Hippocampal formation (tissue), 2 donors: Measurements from ENCODE around the gene S100A10.

ENCODE experiments used
- DNase-seq, 2 donors: peaks; one replicate each; lab custom pipeline; 2025; lab: John Stamatoyannopoulos, UW

S100A10 gene, protein sequence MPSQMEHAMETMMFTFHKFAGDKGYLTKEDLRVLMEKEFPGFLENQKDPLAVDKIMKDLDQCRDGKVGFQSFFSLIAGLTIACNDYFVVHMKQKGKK

DNA sequence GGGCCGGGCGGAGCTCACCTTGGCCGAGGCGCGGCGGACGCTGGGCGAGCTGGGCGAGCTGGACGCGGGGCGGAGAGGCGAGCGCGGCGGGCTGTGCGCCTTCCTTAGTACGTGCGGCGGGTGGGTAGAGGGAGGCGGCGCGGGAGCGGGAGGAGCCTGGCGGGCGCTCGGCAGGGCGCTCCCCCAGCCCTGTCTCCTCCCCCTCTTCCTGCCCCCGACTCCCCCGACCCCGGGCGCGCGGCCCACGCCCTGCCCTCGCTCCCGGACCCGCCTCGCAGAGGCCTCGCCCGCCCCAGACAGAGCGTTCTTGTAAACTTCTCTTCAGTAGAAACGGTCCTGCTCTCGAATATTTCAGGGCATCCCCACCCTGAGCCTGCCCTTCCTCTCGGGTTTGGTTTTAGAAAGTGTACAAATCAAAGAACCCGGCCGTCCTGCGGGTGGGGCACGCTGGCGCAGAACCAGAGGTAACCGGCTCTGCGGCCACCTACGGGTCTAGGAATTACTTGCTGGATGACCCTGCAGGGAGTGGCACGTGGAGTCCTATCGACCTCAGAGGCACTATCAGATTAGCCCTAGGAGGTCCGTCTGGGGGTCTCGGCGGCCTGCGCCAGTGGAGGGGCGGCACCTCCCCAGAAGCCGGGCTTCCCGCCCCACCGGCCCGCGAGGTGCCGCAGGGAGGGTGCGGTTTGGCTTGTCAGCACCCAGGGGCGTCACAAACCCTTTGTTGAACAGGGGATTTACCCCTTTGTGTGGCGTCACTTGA is at the start of gene S100A10:
S100A10 (minus strand) TSS at position 126 of the 763 bp plus-strand sequence. CDS start 7,629 bp downstream, outside the sequence.
- DNase-seq = no peak

DNA sequence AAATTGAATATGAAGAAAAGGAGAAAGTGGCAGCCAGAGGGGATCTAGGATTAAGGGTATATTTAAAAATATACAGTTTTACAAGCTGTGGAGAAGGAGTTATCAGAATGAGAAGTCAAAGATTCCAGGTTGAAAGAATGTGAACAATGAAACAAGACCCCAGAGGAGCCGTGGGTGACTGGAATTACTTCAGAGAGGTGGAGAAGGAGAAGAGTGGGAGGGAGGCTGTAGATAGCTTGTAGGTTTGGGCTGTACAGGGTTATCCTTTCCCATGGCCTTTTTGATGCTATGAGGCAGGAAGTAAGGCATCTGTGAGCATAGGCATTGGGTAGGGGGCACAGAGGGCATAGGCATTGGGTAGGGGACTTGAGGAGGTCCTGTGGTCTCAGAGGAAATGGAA is 48.4 kb upstream of the S100A10 start:
- no peak for DNase-seq

DNA sequence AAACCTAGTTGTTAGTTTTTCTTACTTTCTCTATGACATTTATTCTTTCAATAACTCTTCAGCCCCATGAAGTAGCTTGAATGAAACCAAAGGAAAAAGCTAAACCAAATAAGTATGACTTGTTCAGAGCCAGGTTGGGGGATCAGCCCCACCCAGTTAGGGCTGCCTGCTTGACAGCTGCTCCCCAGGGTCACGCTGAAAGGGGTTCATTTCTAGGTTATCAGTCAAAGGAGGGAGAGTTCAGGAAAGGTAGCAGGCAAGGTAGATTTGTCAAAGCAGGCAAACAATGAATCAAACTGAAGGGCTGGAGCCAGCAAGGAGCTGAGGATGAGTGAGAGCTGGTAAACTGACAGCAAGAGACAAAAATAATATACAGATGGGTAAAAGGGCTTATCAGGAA is 46.2 kb upstream of the S100A10 start:
- DNase-seq = no peak

DNA sequence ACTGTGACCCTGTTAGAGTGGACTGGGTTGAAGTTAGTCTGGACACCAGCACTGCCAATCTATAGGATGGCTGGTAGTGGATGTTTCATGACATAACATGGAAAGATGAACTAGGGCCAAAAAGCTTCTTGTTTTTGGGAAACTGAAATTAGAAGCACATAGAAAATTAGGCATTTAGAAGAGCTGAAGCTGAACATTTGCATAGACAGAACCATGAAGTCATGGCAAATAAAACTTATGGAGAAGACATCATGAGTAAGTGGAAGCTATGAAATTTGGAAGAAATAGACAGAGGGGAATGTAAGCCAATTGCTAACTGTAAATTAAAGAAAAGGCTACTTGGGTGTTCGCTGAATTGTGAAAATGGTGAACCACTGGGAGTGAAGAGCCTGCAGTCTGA is 45.8 kb upstream of the S100A10 start:
- no peak for DNase-seq

DNA sequence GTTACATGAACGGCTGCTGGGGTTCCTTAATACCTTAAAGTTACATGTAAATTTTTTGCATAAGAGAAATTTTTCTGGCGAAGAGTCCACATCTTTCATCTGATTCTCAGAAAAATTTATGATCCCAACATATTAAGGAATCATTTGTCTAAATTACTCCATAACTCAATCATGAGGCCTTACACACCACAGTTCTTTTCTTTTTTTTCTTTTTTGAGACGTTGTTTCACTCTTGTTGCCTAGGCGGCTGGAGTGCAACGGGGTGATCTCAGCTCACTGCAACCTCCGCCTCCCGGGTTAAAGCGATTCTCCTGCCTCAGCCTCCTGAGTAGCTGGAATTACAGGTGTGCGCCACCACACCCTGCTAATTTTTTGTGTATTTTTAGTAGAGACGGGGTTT is 45.2 kb upstream of the S100A10 start:
- DNase-seq = no peak

DNA sequence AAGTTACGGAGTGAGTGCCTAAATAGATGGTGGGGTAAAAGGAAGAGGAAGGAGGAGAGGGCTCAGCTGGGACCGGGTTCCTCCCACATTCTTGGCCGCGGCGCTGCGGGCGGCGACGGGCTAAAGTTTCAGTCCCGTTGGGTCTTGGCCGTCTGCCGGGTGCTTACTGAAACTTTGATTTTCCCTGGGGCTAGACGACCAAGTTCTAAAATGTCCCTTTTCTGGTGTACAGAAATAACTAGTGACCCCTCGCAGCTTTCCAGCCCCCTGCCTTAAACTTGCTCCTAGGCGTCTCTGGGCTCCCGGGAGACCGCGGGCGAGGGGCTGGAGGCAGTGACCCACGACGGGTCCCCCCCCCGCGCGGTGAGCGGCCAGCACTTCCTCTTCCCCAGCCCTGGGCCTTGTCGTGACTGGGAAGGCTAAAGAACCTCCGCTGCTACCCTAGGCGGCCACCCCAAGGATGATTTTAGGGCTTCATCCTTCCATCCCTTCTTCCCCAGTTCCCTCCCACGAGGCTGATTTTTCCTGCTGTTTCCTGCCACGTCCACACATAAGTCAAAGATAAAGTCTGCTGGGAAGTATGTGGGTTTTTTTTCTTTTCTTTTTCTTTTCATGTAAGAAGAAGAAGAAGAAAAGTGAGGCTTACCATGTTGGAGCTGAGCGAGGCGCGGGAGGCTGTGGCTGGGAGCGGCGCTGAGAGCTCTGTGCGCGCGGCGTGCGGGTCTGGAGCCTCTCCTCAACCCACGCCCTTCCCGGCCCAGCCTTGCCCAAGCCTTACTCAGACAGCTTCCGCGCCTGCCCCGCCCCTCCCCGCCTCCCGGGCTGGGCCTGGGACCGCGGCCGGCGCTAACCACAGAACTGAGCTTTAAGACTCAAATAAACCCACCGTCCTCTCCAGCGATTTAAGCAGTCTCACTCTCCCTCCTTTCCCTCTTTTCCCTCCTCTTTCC is 42.9 kb upstream of the S100A10 start, which contains the start of gene S100A11:
S100A11 (minus strand) TSS at position 738 of the 950 bp plus-strand sequence; CDS start at position 649, 89 bp downstream.
- DNase-seq = peak in 1 of 2 donors; percentile 39

DNA sequence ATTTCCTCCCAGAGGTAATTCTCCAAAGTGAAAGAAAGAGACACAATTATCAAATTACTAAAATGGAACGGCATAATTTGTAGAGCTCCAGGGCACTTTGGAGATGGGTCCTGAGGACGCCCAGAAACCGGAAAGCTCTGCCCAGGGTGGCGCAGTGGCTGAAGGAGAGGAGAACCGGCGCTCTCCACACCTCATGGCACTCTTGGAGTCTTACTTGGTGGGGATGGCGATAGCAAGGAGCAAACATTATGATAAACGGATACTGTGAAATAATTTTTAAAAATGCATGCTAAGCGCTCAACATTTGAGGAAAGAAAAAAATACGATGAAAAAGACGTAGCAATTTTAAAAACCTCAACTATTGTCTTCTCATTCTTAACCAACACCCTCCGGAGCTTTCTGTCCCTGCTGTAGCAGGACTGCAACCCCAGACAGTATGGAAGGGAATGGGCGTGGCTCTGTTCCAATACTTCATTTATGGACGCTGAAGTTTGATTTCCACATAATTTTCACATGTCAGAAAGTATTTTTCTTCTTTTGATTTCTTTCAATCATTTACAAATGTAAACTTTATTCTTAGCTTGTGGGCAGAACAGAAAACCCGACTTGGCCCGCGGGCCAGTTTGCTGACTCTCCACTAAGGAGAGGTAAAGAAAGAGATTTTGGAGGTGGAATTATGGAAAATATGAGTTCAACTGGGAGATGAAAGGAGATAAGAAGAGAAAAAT is 42.0 kb upstream of the S100A10 start:
- DNase-seq = no peak

DNA sequence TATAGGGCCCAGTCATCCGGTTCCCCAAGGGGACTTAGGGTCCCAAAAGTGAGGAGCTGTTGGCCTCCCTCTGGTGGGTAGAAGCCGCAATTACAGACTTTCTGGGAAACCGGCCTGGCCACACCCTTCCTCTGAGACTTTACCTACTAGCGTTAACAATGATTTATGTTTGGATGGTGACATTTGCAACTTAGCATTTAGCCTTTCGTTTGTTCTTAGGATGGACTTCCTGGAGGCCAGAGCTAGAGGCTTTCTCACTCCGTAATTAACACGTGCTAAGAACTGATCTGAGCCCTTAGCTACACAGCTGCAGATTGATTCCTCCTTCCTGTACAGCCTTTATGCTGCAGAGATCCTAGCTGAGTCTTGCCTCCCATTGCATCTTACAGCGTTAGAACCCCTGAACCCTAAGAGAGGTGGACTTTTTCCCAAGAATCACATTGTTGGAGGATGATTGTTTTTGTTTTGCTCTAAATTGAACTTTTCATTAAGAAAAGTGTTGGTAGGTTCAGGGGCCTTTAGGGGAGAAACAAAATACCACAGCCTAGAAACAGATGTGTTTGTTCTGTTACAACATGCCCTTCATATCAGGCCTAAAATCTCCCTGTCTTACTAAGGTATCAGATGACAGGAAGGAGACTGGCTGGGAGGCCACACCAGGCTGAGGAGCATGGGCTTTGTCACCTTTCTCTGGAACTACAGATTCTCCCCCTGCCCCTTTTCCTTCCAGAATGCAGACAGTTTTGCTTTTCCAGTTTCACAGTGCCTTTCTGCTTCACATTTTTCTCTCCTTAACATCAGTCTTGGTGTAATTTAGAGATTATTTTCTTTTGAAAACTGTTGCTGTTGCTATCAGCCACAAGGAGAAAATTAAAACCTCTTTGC is 41.2 kb upstream of the S100A10 start:
- no peak for DNase-seq

DNA sequence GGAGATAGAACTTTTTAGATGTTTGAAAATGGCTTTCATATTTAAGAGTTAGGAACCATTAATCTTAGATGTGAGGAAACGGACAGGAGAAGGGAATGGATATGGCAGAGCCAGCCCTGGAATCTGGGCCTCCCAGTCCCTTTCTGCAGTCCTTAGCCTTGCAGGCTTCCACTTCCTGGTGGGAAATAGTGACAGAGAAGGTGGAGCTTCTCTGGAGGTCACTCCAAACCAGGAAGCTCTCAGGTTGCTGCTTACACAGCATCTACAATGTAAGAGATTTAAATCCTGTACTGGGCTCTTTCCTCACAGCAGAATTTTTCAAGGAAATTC is 40.6 kb upstream of the S100A10 start:
- no peak for DNase-seq

DNA sequence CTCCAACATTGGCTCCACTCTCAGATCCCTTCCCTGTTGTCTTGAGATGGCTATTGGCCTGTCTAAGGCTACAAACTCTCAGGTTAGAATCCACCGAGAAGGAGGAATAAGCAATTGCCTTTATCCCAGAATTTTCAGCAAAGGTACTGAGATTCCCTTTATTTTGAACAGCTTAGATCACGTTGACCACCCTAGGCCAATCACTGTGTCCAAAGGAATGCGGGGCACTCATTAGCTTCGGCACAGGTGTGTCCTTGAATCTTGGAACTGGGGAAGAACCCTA is 36.2 kb upstream of the S100A10 start:
- DNase-seq = no peak

DNA sequence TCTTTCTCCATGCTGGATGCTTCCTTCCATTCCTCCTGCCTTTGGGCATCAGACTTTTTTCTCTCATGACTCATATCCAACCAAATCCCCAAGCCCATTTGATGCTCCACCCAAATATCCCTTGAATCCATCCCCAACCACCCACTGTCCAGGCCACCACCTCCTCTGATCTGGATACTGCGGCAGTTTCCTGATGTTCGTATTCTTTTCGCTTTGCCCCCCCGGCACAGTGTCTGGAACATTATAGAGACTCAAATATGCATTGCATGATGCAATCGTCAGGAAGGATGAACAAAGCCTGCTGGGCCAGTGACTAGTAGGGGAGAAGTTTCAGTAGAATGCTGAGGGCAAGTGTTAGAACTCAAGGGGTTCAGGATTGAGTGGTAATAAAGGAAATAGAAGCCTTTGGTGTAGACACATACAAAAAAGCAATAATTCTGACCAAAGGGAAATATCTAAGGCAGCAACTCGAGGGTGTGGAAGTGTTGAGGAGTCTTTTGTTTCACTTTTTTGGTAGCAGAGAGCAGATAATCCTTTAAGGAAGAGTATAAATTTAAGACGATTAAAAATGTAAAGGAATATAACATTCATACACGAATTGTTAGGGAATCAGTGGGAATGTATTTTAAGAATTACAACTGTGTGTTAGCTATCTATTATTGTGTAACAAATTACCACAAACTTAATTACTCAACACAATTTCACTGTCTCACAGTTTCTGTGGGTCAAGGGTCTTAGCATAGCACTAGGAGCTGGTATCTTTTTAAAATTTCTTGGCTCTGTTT is 35.7 kb upstream of the S100A10 start:
- no peak for DNase-seq

DNA sequence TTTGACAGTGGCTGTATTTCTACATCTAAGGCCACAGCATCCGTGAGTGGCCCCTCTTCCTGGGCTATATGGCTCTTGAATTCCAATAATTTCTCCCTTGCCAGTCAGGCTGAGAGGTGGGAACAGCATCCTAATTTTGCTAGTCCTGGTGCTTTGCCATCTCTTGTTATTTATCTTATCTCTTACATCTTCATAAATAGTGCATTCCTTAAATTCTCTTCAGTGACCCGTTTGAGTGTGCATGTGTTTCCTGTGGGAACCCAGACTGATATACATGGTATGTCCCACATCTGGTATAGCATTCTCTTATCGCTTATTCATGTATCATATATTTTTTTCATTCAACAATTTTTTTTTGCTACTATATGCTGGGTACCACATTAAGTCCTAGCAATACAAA is 33.2 kb upstream of the S100A10 start:
- no peak for DNase-seq

DNA sequence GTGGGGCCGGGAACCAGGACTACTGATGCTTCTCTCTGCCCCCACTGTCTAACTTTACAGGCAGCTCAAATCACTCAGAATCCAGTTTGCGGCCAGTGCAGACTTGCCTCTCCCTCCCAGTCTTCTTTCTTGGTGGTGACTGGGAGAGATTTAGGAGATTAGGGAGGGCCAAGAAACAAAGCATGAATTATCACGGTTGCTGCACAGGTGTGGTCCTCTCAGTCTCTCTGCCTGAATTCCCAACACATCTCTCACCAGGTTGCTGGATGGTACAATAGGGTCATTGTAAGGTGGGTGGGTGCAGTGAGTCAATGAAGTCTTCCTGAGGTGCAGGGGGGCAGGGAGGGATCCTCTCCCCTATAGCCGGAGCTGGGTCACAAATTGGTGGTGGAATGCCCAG is 30.6 kb upstream of the S100A10 start:
- DNase-seq = no peak

DNA sequence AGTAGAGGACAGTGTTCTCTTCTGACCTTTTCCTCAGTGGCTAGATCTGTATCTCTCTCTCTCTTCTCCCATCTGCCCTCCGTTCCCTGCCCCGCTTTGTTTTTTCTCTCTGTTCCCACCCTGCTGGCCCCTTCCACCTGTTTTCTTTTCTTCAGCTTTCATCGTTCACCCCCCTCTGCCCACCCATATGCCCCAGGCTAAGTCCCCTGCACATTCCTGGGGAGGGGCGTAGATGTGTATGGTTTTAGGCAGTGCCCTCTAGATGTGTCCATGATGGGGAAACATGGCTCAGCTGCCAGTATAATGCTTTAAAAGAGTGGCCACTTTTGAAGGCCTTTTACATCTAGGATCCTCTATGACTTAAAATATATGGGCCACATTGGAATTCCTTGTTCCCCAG is 29.6 kb upstream of the S100A10 start:
- DNase-seq = no peak

DNA sequence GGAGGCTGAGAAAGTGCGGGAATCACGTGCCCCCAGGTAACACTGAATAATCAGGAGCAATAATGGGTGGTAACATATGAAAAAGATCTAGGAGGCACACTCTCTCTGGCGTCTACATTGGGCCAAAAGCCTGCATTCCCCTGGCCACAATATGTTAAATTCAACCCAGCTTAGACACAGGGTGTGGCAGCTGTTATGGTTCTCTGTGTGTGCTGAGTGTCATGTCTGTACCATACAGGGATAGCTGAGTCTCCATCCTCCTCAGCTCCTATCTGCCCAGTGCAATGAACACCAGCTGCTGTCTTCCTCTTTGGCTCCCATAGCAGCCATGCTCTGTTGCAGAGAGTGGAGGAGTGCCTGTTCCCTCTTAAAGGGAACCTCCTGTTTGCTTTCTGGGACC is 28.8 kb upstream of the S100A10 start:
- DNase-seq = no peak

DNA sequence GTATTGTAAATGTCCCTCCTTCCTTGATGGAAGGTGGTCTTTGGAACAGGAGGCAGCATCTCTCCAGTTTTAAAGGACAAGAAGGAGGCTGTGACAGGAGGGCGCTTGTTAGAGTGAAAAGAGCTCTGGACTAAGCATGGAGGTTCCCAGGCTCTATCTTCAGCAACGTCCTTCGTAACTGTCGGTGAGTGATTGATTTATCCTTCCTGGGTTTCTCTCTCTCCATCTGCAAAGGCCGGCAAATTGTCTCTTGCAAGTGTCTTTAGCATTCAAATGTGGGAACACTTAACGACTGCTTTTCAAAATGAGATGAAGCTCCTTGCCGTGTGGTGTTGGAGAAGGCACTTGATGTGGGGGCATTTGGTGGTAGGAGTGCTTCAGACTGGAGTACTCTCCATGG is 27.9 kb upstream of the S100A10 start:
- no peak for DNase-seq

DNA sequence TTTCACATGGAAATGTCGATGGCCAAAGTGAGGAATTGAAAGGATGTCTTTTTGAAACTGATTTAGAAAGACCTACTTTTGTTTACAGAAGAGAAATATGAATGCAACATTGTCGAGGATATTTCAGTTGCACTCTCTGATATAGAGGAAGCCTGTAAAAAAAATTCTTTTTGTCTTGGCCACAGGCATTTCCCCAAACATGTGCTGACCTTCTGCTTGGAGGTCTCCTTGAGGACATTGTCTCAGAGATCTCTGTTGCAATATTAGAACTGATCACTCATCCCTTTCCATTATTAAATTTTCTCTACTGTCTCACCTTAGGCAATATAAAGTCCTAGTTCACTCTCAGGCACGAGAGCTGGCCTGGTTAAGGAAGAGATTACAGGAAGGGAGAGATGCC is 27.2 kb upstream of the S100A10 start:
- DNase-seq = no peak

DNA sequence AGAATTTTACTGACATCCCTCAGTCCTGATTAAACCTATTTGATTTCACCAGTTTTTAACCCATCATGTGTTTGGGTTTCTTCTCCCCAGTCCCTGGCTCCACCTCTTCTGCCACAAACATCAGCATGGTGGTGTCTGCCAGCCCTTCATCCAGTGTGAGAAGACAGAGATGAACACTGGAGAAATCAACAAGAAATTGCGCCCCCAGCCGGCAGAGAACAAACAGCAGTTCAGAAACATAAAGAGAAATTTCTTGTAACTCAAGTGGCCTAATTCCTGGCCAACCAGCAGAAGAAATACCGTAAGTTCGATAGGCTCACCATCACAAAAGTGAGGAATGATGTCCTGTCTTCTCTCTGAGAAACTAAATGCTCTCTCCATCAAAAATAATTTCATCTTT is 24.9 kb upstream of the S100A10 start:
- DNase-seq = no peak

DNA sequence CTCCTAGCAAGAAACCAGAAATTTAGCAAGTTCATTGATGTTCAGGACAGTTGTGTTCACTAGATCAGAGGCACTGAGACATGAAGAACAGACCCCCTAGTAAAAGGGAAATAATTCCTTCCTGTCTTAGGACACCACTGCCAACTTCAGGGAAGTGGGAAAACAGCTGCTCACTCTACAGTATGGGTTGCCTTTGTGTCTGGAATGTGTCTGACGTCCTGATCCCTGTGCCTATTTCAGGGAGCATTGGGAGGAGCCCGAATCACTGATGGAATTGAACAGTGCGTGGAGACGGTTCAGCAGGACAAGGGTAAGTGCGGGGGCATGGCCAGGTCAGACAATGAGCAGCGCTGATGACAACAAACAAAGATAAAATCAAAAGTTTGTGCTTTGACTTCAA is 22.1 kb upstream of the S100A10 start:
- no peak for DNase-seq

DNA sequence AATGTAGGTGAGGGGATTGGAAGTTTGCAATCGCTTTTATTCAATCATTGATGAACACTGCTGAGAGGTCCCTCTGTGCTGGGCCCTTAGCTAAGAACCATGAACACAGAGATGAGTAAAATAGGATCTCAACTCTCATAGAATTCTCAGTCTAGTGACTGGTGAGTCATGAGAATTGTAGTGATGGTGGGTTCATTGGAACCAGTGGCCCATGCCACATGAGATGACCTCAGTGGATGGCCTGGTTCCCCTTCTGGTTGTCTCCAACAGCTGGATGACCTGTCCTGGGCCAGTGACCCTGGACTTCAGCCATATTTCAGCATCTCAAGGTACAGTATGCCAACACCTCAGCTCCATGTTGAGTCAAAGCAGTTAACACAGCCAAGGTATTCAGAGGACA is 21.3 kb upstream of the S100A10 start:
- DNase-seq = no peak
